HG03135 (cell line): ENCODE data around the gene RUNX1.

Experiments used
- ATAC-seq: cut with Tn5 transposase; IDR thresholded peaks from one replicate; pipeline ENCODE4 v1.9.1; 2021; ENCODE audit warnings: mild to moderate bottlenecking, moderate library complexity; ENCODE audit not compliant: unreplicated experiment

RUNX1 gene

DNA sequence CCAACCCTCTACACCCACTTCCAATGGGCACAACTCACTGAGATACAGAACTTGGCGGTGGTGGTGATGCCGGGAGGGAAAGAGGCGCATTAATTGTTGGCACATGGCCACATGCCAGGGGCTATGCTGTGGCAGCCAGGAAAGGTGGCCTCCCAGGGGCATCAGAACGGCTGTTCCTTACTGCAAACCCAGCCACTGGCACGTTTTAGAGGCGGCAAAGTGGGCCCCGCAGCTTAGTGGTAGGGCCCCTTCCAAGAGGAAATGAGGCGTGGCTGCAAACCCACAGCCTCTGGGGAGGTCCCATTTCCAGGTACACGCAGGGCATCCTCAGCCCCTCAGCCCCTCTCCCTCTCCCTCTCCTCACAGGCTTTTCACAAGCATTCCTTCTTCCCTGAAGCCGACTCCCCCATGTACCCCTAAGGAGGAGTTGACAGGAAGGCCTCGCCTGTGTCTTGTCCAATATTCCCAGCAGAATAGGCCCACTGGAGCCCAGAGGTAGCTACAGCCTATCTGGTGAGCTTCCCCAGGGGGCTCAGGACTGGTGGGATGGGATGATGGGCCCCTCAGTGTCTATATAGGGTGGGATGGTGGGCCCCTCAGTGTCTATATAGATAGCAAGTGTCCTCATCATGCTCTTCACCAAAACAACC, 214.1 kb downstream of the RUNX1 start:
- ATAC-seq = no peak

GRCh38 chr21:34834290-34834689, 214.8 kb downstream of the RUNX1 start:
- ATAC-seq = no peak

DNA sequence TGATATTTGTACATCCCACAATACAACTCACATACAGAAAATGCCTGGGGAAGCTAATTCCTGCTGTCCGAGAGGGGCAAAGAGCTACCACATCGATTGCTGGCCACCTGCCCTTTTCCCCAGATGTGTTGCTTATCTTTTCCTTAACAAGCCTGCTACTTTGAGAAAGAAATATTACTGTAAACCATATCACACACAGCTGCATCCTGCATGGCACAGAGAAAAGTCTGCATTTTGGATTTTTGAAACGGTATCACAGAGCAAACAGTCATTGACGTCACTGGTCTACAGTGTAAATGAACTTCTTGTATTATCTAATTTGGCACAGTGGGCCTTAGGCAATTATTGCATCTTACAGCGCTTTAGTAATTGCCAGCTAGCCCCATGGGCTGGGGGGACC, 215.6 kb downstream of the RUNX1 start:
- ATAC-seq = no peak

- ATAC-seq = no peak
Observed at GRCh38 chr21:34830386-34831170, 218.5 kb downstream of the RUNX1 start.

DNA sequence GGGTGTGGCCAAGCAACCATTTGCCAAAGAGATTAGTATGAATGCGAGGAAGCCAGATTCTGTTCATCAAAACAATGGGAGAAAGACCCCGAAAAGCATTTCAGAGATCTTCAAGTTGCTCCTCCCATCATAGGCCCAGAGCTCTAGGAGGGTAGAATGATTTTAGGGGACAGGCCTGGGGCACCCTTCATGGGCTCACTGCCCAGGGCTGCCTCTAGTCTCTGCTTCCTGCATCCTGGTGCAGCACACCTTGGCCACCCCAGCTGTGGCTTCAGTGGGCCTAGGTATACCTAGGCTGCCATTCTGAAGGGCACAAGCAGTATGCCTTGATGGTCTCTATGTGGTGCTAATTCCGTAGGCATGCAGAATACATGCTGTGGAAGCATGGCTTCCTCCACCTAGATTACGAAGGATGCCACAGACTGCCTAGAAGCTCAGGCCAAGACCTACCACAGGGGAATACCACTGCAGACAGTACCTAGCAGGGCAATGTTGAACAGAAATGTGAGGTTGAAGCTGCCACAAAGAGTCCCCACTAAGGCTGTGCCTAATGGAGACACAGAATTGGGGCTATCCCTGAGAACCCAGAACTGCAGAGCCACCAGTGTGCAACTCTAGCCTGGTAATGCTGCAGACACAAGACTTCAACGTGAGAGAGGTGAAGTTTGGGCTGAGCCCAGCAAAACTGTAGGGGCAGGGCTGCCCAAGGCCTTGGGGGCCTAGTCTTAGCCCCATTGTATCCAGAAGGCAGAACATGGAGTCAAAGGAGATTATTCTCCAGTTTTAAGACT, 221.5 kb downstream of the RUNX1 start:
- ATAC-seq = no peak

DNA sequence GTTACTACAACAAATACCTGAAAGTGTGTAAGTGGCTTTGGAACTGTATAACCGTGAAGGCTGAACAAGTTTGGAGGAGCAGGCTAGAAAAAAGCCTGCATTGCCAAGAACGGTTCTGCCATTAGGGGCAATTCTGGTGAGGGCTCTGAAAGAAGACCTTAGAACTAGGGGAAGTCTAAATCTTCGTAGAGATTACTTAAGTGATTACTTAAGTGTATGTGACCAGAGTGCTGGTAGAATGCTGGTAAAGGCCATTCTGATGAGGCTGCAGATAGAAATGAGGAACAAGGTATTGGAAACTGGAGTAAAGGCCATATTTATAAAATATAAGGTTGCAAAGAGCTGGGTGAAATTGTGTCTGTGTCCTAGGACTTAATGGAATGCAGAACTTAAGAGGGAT, 222.3 kb downstream of the RUNX1 start:
- no peak for ATAC-seq

- ATAC-seq = no peak
Observed at GRCh38 chr21:34825948-34826548, 223.1 kb downstream of the RUNX1 start.

DNA sequence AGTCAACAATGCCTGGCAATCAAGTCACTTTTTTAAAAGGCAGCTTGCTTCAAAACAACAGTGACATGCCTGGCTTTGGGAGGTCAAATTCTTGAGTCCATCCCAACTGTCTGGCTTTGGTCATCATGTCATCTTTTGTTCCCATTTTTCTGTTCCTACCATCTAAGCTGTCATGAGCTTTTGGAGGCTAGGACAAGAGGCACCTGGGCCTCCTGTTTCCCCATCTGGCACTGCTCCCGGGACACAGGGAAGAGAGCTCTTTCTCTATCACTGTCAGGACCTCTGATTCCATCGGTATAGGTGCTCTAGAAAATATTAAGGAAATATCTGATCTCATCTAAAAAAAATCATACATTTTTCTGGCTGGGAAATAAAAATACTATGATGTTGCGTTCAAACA, 224.0 kb downstream of the RUNX1 start:
- ATAC-seq = no peak

DNA sequence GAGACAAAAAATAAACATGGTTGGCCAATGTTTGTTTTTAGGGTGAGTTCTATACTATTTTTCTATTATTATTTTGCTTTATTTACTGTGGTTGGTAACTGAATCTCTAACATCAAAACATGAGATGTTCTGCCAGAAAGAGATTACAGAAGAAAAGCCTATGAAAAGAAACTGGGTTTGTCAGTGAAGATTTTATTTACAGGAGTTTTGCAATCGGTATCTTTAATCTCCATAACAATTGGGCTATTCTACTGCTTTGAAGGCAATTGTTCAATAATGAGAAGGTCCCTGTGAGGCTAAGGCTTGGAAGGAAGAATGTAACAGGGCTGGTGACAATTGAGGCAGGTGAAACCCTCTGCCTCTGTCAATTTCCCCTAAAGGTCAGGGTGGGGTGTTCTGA, 224.8 kb downstream of the RUNX1 start:
- ATAC-seq = no peak

DNA sequence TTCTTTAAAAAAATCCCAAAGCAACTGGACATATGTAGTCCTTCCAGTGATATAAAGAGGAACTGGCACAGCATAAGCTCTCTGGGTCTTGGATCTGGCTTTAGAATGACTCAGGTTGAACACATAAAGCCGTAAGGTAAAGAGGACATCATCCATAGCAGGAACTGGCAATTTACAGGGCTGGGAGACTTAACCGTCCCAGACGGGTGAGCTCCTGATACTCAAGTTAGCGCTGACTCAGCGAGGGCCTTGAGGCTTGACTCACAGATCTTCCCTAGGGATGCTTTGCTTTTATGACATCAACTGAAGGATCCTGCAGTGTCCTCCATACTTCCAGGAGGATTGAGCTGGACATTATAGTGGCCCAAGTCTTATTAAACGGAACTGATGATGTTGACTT, 226.2 kb downstream of the RUNX1 start:
- ATAC-seq = no peak

GRCh38 chr21:34822168-34822567, 226.9 kb downstream of the RUNX1 start:
- no peak for ATAC-seq

GRCh38 chr21:34821717-34822116, 227.4 kb downstream of the RUNX1 start:
- no peak for ATAC-seq

DNA sequence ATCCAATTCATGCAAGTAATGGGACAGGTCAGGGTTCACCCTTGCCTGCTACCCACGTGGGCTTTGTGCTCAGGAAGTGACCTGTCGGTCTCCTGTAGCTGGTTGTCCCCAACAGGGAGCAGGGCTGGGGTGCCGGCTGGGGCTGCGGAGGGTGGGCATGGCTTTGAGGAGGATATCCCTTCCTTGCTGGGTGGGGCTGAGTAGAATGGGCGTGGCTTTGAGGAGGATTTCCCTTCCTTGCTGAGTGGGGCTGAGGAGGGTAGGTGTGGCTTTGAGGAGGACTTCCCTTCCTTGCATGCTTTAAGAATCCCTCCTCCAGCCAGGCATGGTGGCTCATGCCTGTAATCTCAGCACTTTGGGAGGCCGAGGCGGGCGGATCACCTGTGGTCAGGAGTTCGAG, 229.1 kb downstream of the RUNX1 start:
- no peak for ATAC-seq

DNA sequence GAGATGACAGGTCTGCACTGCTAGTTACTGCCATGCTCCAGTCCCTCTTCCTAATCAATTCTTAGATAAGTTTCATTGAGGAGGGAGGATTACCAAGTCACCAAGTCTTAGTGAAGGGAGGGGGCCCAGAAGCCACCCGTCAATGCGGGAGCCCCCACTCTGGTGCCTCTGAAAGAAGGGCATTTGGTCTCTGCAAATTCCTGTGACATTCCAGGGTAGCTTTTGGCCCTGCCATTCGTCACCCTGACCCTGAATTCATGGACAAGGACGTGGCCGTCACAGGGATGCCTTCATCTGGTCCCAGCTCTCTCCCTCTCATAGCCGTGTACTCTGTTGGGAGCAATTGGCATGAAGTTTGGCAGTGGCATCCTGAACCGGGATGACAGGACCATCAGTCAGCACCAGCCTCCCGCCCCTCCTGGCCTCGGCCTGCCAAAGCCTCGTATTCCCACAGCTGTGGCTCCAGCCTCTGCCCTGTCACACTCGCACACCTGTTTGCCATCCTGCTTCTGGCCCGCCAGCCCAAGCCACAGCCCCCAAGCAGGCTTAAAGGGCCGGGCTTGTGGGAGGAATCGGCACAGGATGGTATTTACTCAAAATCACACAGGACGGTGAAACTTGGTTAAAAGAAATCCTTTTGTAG, 229.6 kb downstream of the RUNX1 start:
- ATAC-seq = no peak

- no peak for ATAC-seq
Observed at GRCh38 chr21:34818662-34819158, 230.4 kb downstream of the RUNX1 start.

DNA sequence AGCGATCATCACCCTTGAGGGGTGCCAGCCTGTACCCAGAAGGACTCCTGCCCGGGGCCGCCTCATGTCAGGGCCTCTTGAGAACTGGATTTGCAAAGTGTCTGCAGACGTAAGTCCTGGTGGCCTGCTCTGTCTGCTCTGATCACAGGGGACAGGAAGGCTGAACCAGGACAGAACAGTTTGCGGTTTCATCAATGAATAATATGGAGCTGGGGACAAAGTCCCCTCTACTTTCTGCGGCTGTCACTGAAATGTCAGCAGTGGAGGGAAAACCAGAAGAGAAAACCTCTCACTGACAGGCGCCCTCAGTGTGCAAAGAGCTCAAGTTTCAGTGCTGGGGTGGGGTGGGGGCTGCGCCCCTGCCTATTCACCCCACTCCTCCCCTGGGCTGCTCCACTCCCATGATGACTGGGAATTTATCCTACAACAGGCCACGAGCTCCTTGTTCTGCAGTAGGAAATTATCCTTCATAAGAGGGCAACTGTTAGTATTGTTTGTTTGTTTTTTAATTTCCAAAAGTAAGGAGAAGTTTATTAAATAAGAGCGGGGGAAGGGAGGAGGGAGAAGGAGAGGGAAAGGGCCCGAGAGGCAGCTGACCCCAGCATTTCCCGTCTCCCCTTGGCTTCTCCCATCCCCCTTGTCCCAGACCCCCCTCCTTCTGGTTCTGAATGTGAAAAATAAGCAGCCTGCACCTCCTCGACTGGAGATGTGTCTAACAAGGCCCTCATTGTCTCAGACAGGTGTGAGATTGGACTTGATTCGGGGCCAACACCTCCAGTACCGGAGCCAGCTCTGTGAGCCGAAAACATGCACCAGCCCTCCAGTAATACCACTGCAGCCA, 231.1 kb downstream of the RUNX1 start:
- ATAC-seq = no peak

DNA sequence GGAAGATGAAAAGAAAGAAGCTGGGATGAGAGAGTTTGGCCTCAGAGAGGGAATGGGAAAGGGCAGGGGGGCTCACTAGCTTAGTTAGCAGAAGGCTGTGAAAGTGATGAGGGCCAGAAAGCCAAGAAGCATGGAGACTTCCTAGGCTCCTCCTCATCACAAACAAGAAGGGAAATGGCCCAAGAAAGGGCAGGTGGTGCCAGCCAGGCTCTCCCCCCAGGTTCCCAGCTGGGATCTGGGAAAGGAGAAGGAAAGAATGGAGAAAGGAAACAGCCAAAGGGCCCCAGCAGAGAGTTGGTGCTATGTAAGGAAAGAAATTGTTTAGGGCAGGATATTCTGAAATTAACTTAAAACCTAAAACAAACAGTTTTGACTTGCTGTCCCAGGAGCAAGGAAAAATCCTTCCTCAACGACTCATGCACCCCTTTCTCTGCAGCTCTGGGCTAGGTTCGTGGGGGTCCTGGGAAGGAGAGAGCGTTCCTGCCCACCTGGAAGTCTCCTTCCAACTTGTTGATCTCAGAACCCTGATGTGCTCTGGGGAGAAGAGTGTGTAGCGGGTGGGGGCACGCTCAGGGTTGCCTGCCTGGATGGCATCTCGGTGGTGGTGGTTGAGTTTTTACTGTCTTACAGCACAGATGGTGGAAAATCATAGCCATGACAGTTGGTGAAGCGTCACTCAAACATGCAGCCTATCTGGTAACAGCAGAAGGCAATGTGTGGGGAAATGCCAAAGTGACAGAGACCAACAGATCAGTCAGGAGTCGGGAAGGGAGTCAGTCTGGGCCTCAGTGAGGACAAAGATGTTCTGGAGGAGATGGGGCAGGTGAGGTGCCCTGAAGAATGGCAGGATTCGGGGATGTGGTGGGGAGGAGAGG, 233.0 kb downstream of the RUNX1 start:
- ATAC-seq = no peak

DNA sequence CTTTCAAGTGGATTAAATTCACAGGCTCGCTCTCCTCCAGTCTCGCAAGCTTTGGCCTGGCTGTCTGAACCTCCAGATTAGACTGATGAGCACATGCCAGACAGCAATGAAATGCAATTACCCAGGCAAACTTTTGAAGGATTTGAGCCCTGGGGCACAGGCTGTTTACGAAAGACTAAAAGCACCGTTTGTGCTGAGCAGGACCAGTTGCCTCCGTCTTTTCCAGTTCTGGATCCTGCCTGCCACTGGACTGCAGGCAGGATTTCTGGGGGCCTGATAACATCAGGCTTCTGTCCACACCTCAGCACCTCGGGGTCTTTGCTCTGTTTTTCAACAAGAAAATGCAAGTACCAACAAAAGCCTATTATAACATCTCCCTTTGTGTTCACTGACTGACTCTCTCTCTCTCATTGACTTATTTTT, 234.6 kb downstream of the RUNX1 start:
- no peak for ATAC-seq
